Myocyte (in vitro differentiated cells): ENCODE measurements around the gene RAB8B. TPM values are rescaled to one million over a fixed set of nuclear protein-coding genes. Genes with fewer than 3 reads are reported as not detected.

Experiments used
- DNase-seq: peaks from one replicate; pipeline ENCODE4 v3.0.0-alpha.2; 2012; ENCODE audit warnings: low read depth
- total RNA-seq: library from RNA; depleted of rRNA; stranded (reverse); fragments of >200 nt; gene quantifications from 2 replicates; pipeline ENCODE4 v1.2.3, GENCODE V29; 2014

Gene RAB8B
- total RNA-seq, 1 donor from 2014 or later, result 16.4 TPM

GRCh38 chr15:63263519-63263918 is 74.1 kb downstream of the RAB8B start:
- no peak for DNase-seq

GRCh38 chr15:63264688-63265293 is 75.4 kb downstream of the RAB8B start:
- peak; percentile 83 for DNase-seq

GRCh38 chr15:63274427-63274826 is 85.0 kb downstream of the RAB8B start:
- DNase-seq, result no peak

GRCh38 chr15:63276342-63277037 is 87.1 kb downstream of the RAB8B start:
- no peak for DNase-seq

GRCh38 chr15:63277038-63277892 is 87.9 kb downstream of the RAB8B start, which contains the start of gene APH1B:
Gene APH1B, plus strand, starts transcription at chr15:63277605. Its CDS starts 19 bp downstream, at chr15:63277624.
- DNase-seq, result peak; percentile 82

- DNase-seq, result no peak
These were observed 88.6 kb downstream of the RAB8B start for GRCh38 chr15:63277893-63278456.

GRCh38 chr15:63283126-63283525 is 93.7 kb downstream of the RAB8B start:
- DNase-seq, result no peak

- DNase-seq, result no peak
These were observed 94.9 kb downstream of the RAB8B start for GRCh38 chr15:63284335-63284734.

GRCh38 chr15:63287109-63287508 is 97.7 kb downstream of the RAB8B start:
- DNase-seq, result peak; percentile 65

- no peak for DNase-seq
These were observed 98.9 kb downstream of the RAB8B start for GRCh38 chr15:63288342-63288741.

- peak; percentile 67 for DNase-seq
These were observed 99.5 kb downstream of the RAB8B start for GRCh38 chr15:63288778-63289378.

GRCh38 chr15:63291507-63291906 is 102.1 kb downstream of the RAB8B start:
- DNase-seq, result peak; percentile 55

GRCh38 chr15:63292241-63292640 is 102.8 kb downstream of the RAB8B start:
- no peak for DNase-seq

- DNase-seq, result no peak
These were observed 103.4 kb downstream of the RAB8B start for GRCh38 chr15:63292771-63293170.

- DNase-seq, result no peak
These were observed 105.0 kb downstream of the RAB8B start for GRCh38 chr15:63294359-63294758.

- no peak for DNase-seq
These were observed 105.9 kb downstream of the RAB8B start for GRCh38 chr15:63295341-63295740.

- DNase-seq, result no peak
These were observed 106.8 kb downstream of the RAB8B start for GRCh38 chr15:63296195-63296594.

GRCh38 chr15:63299943-63300575 is 110.7 kb downstream of the RAB8B start:
- no peak for DNase-seq

GRCh38 chr15:63301088-63301487 is 111.7 kb downstream of the RAB8B start:
- no peak for DNase-seq

- DNase-seq, result no peak
These were observed 115.9 kb downstream of the RAB8B start for GRCh38 chr15:63305260-63305659.
